ENCODE measurements around the gene EFCAB5. TPM values are rescaled to one million over a fixed set of nuclear protein-coding genes. Genes with fewer than 3 reads are reported as not detected.
A peak's percentile ranks its signal among the peaks of the same experiment; 100 is the strongest.
"Not testable (repeated sequence)": the region's sequence is repeated elsewhere in the genome, so short reads cannot be mapped to it uniquely, and the experiment has no call there.

Gene EFCAB5
- total RNA-seq, 1 donor from 2014 or later: 0.37 TPM

- H3K27ac Mint-ChIP-seq (ENCODE audit: unreplicated experiment): no peak overlapping the region
- no peaks in the 10 kb centered on the region for H3K36me3 Mint-ChIP-seq (ENCODE audit: low read depth)
- H3K27me3 Mint-ChIP-seq (ENCODE audit: low read depth): peaks cover 9% of the 10 kb centered on the region
- H3K4me3 Mint-ChIP-seq (ENCODE audit: unreplicated experiment): no peak overlapping the region
- peaks cover 3% of the 10 kb centered on the region for H3K4me1 Mint-ChIP-seq (ENCODE audit: low read depth)
- DNase-seq (ENCODE audit: low spot score): no peak
- TF ChIP-seq CTCF (IDR thresholded peaks at IDR 0.05): peak; percentile 65
- peaks cover 7% of the 10 kb centered on the region for H3K9me3 Mint-ChIP-seq (ENCODE audit: low read depth)
Measured at GRCh38 chr17:30000001-30000754, 58.7 kb downstream of the EFCAB5 start.

- Mint-ChIP-seq H3K4me3 (ENCODE audit: unreplicated experiment) (no peak overlapping the region), H3K36me3 (ENCODE audit: low read depth) (no peaks in the 10 kb centered on the region), H3K27ac (ENCODE audit: unreplicated experiment) (no peak overlapping the region), H3K4me1 (ENCODE audit: low read depth) (peaks cover 3% of the 10 kb centered on the region), H3K27me3 (ENCODE audit: low read depth) (peaks cover 6% of the 10 kb centered on the region), H3K9me3 (ENCODE audit: low read depth) (peaks cover 7% of the 10 kb centered on the region)
- no peak for TF ChIP-seq CTCF (IDR thresholded peaks at IDR 0.05)
- no peak for DNase-seq (ENCODE audit: low spot score)
Measured at GRCh38 chr17:30000755-30001257, 59.4 kb downstream of the EFCAB5 start.

GRCh38 chr17:30002088-30002487 is 60.7 kb downstream of the EFCAB5 start:
- Mint-ChIP-seq H3K36me3 (ENCODE audit: low read depth) (no peaks in the 10 kb centered on the region), H3K27ac (ENCODE audit: unreplicated experiment) (no peak overlapping the region), H3K4me3 (ENCODE audit: unreplicated experiment) (no peak overlapping the region), H3K9me3 (ENCODE audit: low read depth) (peaks cover 7% of the 10 kb centered on the region), H3K4me1 (ENCODE audit: low read depth) (peaks cover 3% of the 10 kb centered on the region), H3K27me3 (ENCODE audit: low read depth) (peaks cover 4% of the 10 kb centered on the region)
- DNase-seq (ENCODE audit: low spot score): no peak
- TF ChIP-seq CTCF (IDR thresholded peaks at IDR 0.05): no peak

DNA sequence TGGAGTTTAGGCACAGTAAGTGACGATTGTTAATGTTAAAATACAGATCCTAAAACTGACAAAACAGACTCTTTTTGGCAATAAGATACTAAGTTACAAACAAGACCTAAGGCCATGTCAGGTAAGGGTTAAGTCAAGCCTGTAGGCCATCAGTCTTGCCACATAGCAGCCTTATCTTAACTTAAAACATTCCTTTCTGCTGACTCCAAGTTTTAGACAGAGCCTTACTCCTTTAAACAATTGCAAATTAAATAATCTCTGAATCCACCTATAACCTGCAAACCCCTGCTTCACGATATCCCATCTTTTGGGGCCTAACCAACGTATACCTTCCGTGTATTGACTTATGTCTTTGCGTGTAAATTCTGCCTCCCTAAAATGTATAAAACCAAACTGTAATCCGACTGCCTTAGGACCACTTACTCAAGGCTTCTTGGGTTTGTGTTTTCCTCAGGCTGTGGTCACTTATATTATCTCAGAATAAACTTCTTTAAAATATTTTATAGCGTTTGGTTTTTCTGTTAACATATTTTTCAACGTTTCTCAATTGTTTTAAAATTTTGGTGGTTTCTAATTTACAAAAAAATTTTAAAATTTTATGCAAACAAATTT is 64.4 kb downstream of the EFCAB5 start:
- Mint-ChIP-seq H3K27me3 (ENCODE audit: low read depth) (no peaks in the 10 kb centered on the region), H3K4me1 (ENCODE audit: low read depth) (peaks cover 3% of the 10 kb centered on the region), H3K9me3 (ENCODE audit: low read depth) (peaks cover 13% of the 10 kb centered on the region), H3K36me3 (ENCODE audit: low read depth) (no peaks in the 10 kb centered on the region), H3K27ac (ENCODE audit: unreplicated experiment) (no peak overlapping the region), H3K4me3 (ENCODE audit: unreplicated experiment) (no peak overlapping the region)
- no peak for TF ChIP-seq CTCF (IDR thresholded peaks at IDR 0.05)
- no peak for DNase-seq (ENCODE audit: low spot score)

- not testable (repeated sequence) for H3K4me1 Mint-ChIP-seq (ENCODE audit: low read depth); H3K27me3 Mint-ChIP-seq (ENCODE audit: low read depth); H3K4me3 Mint-ChIP-seq (ENCODE audit: unreplicated experiment); H3K27ac Mint-ChIP-seq (ENCODE audit: unreplicated experiment); H3K36me3 Mint-ChIP-seq (ENCODE audit: low read depth); DNase-seq (ENCODE audit: low spot score)
- peaks cover 20% of the 10 kb centered on the region for H3K9me3 Mint-ChIP-seq (ENCODE audit: low read depth)
- TF ChIP-seq CTCF (IDR thresholded peaks at IDR 0.05): peak; percentile 36
Measured at GRCh38 chr17:30011934-30012333, 70.5 kb downstream of the EFCAB5 start.

Data from chondrocyte (in vitro differentiated cells).